ENCODE data around the gene TSPAN11.

DNA sequence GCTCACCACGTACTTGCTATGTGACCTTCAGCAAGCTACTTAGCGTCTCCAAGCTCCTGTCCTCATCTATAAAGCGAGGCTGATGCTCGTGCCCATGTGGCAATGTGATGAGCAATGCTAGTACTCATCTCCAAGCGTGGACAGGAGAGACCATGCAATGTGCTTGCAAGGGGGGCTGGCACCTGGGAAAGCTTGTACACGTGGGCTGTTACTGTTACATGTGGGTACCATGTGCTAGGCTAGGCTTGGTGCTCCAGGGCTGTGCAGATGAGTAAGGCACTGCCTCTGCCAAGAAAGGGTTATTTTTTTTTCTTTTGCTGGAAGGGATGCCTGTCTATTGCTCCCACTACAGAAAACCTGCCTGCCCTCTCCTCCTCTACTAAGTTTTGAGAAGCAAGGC lies 46.6 kb downstream of the TSPAN11 start:
- TF ChIP-seq POLR2A (IDR thresholded peaks at IDR 0.05): no peak
- TF ChIP-seq CTCF (IDR thresholded peaks at IDR 0.05): no peak
